Activated CD8-positive, alpha-beta memory T cell treated with anti-CD3 and anti-CD28 coated beads, Interleukin-2, amount 10 ng/mL, durations not matched to agents 7 days and 5 days (primary cell): ENCODE measurements around the gene IRF2BP2. TPM values are rescaled to one million over a fixed set of nuclear protein-coding genes. Genes with fewer than 3 reads are reported as not detected.

Experiments
- ATAC-seq: fragments of 150-1000 bp; cut with Tn5 transposase; one replicate; pipeline ENCODE4 v1.10.0; 2021; ENCODE audit warnings: moderate library complexity
- CTCF ChIA-PET: fragments of 350-600 bp; sonication (Branson Sonifier 250); formaldehyde crosslinking; loops from one replicate; lab custom pipeline; 2021; ENCODE audit warnings: antibody characterized with exemption; lab: Charles Lee
- DNase-seq: peaks from one replicate; pipeline ENCODE4 v3.0.0-alpha.2; 2020
- H3K27ac Mint-ChIP-seq: one replicate; pipeline ENCODE4 v1.8.0; 2021; ENCODE audit warnings: mild to moderate bottlenecking, mixed read lengths
- H3K27me3 Mint-ChIP-seq: one replicate; pipeline ENCODE4 v1.8.0; 2021; ENCODE audit warnings: mixed read lengths
- H3K36me3 Mint-ChIP-seq: one replicate; pipeline ENCODE4 v1.8.0; 2021; ENCODE audit warnings: mild to moderate bottlenecking, mixed read lengths
- H3K4me1 Mint-ChIP-seq: one replicate; pipeline ENCODE4 v1.8.0; 2021; ENCODE audit warnings: mixed read lengths
- H3K4me3 Mint-ChIP-seq: one replicate; pipeline ENCODE4 v1.8.0; 2021; ENCODE audit warnings: mild to moderate bottlenecking, moderate library complexity, mixed read lengths
- H3K9me3 Mint-ChIP-seq: one replicate; pipeline ENCODE4 v1.8.0; 2022; ENCODE audit warnings: low read depth, mixed read lengths
- total RNA-seq, 2 experiments: library from RNA; stranded (reverse); gene quantifications; one replicate each; pipeline ENCODE4 v1.2.3, GENCODE V29; 2021

The IRF2BP2 gene
- 100 to 1,000 TPM in 1 of 2 experiments, 10 to 100 TPM in 1; 81.1 to 103 TPM for total RNA-seq

DNA sequence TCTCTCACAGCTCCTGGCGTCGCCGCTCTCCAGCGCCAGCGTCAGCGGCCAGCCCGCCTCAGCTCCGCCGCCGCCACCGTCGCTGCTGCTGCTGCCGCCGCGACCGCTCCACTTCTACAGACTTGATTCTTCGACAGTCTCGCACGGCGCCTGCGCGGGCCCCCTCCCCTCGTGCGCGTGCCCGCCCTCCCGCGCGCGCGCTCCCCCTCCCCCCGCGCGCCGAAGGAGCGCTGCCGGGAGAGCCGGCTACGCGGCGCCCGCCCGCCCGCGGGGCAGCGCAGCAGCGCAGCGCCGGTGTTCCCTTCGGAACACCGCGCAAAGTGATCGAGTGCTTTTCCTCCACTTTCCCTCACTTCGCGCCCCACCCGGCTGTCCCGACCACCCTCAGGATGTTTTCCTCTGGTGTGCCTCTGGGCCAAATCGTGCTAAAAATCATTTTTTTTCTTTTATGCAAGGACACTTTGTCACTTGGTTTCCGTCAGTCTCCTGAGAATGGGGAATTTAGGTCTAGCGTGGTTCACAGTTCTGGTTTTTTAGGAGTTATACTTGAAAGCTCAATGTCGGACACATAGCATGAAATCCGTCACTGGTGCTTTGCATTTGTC is at the start of gene IRF2BP2:
TSS of gene IRF2BP2 (minus strand) at position 118 of the 605 bp plus-strand sequence. CDS start 684 bp downstream, outside the sequence.
- Mint-ChIP-seq H3K9me3 (no peaks in the 10 kb centered on the region), H3K27ac (peak within 1 kb of the TSS; percentile 96), H3K4me1 (peaks cover 45% of the 10 kb centered on the region), H3K4me3 (peak within 1 kb of the TSS; percentile 93), H3K36me3 (peaks cover 33% of the 10 kb centered on the region), H3K27me3 (no peaks in the 10 kb centered on the region)
- peak; percentile 88 for DNase-seq
- CTCF ChIA-PET: interaction anchor here (0.9 to 6.1 kb wide), 4 partner anchors 10 to 474 kb away, joined by 3 to 41 read pairs (median 10); no protein-coding TSS in a partner anchor
- ATAC-seq: peak; percentile 20

DNA sequence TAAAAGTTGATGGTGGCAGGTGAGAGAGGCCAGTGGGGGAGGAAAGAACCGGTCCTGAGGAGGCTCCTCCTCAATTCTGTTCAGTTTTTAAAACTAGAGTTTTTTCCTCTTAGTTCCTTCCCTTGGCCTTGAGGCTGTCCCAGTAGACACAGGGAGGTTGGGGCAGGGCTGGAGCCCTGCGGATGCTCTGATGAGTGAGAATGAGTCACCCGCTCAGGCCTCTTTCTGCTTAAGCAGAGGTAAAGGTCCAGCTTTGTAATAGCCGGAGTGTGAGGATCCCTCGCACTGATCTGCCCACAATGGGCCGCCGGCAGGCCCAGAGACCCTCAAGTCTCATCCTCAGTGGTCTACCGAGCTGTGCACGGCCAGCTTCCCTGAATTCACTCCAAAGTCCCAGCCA is 49.6 kb upstream of the IRF2BP2 start:
- ATAC-seq (no peak), DNase-seq (no peak)
- no peak overlapping the region for H3K27ac Mint-ChIP-seq
- CTCF ChIA-PET: no interaction called here
- H3K36me3 Mint-ChIP-seq: no peaks in the 10 kb centered on the region
- no peaks in the 10 kb centered on the region for H3K9me3 Mint-ChIP-seq
- H3K4me1 Mint-ChIP-seq: peaks cover 4% of the 10 kb centered on the region
- no peaks in the 10 kb centered on the region for H3K27me3 Mint-ChIP-seq
- H3K4me3 Mint-ChIP-seq: no peak overlapping the region

DNA sequence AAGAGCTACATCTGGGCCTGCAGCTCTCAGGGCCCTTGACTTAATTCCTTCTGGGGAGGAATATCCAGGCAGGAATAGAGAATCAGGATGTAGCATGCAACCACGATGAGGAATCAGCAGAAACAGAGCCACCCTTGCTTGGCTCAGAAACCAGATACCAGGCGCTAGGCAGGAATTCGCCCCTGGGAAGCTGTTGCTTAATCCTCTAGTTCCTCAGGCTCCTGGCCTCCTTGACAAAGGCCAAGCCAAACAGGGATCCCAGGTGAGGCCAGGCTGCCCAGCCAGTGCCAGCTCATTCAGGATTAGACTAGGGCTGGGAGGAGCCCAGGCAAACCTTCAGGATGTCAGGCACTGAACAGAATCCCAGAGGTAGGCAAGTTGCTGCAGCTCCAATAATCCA is 48.2 kb upstream of the IRF2BP2 start:
- no peak for ATAC-seq
- Mint-ChIP-seq H3K27ac (no peak overlapping the region), H3K9me3 (no peaks in the 10 kb centered on the region), H3K36me3 (no peaks in the 10 kb centered on the region), H3K4me1 (peaks cover 4% of the 10 kb centered on the region), H3K27me3 (no peaks in the 10 kb centered on the region), H3K4me3 (no peak overlapping the region)
- DNase-seq: no peak
- CTCF ChIA-PET: no interaction called here

DNA sequence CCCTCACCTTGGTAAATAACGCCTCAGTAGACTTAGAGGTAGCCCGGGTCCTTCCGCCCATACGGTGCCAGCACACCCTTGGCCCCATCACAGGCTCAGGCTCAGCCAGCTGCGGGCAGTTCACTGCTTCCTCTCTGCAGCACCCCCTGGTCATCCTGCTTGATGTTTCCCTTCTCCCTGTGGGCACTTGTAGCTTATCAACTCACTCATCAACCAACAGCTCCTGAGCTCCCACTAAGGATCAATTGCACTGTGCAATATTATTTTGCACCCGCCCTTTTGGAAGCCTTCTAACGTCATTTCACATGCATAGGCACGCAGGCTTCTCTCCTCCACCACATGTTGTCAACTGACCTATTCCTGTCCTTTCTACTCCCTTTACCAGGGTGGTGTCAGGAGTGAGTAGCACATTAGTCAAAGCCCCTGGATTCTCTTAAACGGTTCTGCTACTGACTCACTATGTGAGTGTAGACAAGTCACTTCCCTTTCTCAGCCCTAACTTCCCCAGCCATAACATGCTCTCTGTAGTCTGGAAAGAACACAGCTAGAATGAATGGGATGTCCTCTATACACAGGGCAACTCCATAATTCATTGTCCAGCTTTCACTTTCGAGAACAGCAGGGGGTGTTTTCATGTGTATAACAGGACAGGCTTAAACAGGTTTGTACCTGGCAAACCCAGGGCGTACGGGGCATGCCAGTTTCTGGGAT is 47.1 kb upstream of the IRF2BP2 start:
- Mint-ChIP-seq H3K9me3 (no peaks in the 10 kb centered on the region), H3K4me3 (no peak overlapping the region), H3K4me1 (peaks cover 4% of the 10 kb centered on the region), H3K36me3 (no peaks in the 10 kb centered on the region), H3K27me3 (peaks cover 5% of the 10 kb centered on the region), H3K27ac (no peak overlapping the region)
- ATAC-seq (no peak), DNase-seq (no peak)
- CTCF ChIA-PET: interaction anchor here (1.1 kb wide), 1 partner anchor 58 kb away, joined by 3 read pairs; no protein-coding TSS in a partner anchor

DNA sequence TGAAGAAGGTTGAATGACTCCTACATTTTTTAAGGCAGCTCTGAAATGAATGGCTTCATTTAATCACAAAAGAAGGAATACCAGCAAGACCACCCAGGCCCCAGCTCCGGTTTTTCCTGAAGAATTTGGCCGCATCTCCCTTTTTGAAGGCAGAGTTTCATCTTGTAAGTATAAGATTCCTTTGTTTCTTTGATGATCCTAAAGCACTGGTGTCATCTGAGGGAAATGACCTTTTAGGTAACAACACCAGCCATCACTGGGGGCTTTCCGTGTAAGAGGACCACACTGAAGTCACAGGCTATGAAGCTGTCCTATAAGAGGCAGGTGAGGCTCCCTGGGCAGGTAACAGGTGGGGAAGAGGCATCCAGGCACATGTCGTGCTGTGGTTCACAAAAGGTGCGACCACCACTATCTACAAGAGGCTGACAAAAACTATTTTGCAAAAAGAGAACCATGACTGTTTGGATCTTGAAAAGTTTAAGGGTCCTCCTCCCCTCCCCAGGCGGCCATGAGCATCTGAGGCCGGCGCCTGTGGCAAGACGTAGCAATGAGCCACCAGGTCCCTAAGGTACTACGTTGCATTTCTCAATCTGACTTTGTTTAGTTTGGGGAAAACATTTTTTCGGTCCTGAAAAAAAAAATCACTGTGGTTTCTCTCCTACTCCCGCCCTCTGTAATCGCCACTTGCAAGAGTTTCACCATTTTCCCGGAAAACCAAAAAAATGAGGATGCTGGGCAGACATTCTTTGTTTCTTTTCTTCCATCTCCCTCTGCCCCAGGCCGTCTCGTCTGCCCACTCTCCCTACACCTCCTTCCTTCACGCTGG is 46.3 kb upstream of the IRF2BP2 start:
- no peak for ATAC-seq
- H3K4me1 Mint-ChIP-seq: peaks cover 4% of the 10 kb centered on the region
- DNase-seq: no peak
- no peak overlapping the region for H3K4me3 Mint-ChIP-seq
- H3K9me3 Mint-ChIP-seq: no peaks in the 10 kb centered on the region
- CTCF ChIA-PET: interaction anchor here (1.1 kb wide), 1 partner anchor 58 kb away, joined by 3 read pairs; no protein-coding TSS in a partner anchor
- H3K27ac Mint-ChIP-seq: no peak overlapping the region
- peaks cover 5% of the 10 kb centered on the region for H3K27me3 Mint-ChIP-seq
- H3K36me3 Mint-ChIP-seq: no peaks in the 10 kb centered on the region

DNA sequence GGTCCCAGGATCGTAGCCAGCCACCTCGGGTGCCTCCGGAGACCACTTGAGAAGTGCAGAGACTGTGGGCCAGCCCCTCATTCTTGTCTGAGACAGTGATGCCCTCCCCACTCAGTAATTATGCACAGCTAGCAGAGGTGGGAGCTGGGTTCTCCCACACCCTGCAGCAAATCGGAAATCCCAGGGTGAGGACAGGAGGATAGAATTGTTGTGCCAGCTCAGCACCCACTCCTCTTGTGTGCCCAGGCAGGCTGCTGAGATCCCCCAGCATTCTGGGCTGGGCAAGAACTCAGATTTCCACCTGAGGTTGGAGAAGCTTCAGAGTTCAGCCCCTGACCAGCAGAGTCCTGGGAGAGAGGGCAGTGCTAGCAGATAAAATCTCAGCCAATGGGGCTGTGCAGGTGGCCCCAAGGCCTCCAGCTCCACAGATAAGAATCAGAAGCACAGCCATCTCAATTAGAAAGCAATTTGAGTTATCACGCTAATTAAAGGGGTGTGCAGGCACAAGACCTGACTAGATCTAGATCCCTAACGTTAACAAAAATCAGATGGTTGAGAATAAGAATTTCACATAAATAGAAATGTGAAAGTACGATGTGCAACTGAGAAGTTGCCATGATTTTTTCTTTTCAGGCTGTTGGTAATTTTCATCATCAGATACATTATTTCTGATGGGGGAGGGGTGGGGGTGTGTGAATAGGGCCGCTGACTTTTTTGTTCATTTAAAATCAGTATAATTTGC is 45.5 kb upstream of the IRF2BP2 start:
- no peak overlapping the region for H3K4me3 Mint-ChIP-seq
- no peaks in the 10 kb centered on the region for H3K36me3 Mint-ChIP-seq
- no peak overlapping the region for H3K27ac Mint-ChIP-seq
- CTCF ChIA-PET: no interaction called here
- peaks cover 5% of the 10 kb centered on the region for H3K27me3 Mint-ChIP-seq
- peaks cover 4% of the 10 kb centered on the region for H3K4me1 Mint-ChIP-seq
- ATAC-seq: no peak
- DNase-seq: no peak
- H3K9me3 Mint-ChIP-seq: no peaks in the 10 kb centered on the region

DNA sequence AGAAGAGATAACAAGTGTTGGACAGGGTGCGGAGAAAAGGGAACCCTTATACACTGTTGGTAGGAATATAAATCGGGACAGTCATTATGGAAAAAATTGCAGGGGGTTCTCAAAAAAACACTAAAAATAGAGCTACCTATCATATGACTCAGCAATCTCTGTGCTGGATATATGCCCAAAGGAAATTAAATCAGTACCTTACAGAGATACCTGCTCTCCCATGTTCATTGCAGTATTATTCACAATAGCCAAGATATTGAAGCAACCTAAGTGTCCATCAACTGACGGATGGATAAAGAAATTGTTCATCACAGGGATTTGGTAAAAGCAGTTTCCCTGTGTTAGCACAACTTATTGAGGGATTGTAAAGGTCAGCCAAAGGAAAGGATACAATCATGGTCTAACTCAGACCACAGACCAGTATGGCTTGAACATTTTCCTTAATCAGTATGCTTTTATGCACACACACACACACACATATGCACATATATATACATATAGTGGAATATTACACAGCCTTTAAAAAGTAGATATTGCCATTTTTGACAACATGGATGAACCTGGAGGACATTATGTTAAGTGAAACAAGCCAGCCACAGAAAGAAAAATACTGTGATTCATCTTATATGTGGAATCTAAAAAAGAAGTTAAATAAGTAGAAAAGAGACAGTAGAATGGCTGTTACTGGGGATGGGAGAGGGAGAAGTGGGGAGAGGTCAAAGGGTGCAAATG is 44.2 kb upstream of the IRF2BP2 start:
- peaks cover 4% of the 10 kb centered on the region for H3K4me1 Mint-ChIP-seq
- H3K27ac Mint-ChIP-seq: no peak overlapping the region
- H3K36me3 Mint-ChIP-seq: peaks cover 1% of the 10 kb centered on the region
- ATAC-seq (no peak), DNase-seq (no peak)
- H3K27me3 Mint-ChIP-seq: peaks cover 5% of the 10 kb centered on the region
- H3K4me3 Mint-ChIP-seq: no peak overlapping the region
- CTCF ChIA-PET: no interaction called here
- no peaks in the 10 kb centered on the region for H3K9me3 Mint-ChIP-seq

DNA sequence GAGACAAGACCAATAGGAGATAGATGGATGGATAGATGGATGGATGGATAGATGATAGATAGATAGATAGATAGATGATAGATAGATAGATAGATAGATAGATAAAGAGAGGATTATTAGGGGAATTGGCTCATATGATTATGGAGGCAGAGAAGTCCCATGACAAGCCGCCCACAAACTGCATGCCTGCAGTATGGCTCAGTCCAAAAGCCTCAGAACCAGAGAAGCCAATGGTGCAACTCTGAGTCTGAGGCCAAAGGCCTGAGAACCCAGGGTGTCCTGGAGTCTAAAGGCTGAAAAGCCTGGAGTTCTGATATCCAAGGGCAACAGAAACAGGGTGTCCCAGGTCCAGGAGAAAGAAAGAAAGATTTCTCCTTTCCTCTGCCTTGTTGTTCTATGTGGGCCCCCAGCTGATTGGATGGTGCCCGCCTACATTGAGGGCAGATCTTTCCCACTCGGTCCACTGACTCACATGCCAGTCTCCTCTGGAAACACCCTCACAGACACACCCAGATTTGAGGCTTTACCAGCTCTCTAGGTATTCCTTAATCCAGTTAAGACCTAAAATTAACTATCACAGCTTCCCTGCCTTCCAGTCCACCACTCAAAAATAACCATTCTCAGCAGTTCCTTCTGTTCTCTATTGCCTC is 39.6 kb upstream of the IRF2BP2 start:
- no peaks in the 10 kb centered on the region for H3K4me1 Mint-ChIP-seq
- peaks cover 8% of the 10 kb centered on the region for H3K27me3 Mint-ChIP-seq
- peaks cover 7% of the 10 kb centered on the region for H3K9me3 Mint-ChIP-seq
- ATAC-seq (no peak), DNase-seq (no peak)
- H3K4me3 Mint-ChIP-seq: no peak overlapping the region
- CTCF ChIA-PET: interaction anchor here (0.6 kb wide), 1 partner anchor 28 kb away, joined by 3 read pairs; no protein-coding TSS in a partner anchor
- H3K27ac Mint-ChIP-seq: no peak overlapping the region
- peaks cover 1% of the 10 kb centered on the region for H3K36me3 Mint-ChIP-seq

DNA sequence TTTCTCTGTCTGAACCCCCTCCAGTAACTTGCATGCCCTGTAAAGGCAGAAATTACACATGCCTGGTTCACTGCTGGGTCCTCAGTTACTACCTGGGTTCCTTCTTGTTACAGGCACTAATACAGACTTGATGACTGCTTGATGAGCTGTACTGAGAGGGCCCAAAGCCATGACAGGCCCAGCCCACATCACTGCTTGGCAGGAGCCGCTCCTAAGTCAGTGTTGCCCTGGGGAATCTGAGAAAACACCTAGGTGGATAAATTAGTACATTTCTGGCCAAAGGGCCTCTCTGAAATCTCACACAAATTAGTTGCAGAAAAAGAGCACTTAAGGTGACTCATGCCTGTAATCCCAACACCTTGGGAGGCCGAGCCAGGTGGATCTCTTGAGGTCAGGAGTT is 37.8 kb upstream of the IRF2BP2 start:
- CTCF ChIA-PET: no interaction called here
- Mint-ChIP-seq H3K9me3 (peaks cover 7% of the 10 kb centered on the region), H3K27ac (no peak overlapping the region), H3K36me3 (peaks cover 1% of the 10 kb centered on the region), H3K4me1 (no peaks in the 10 kb centered on the region), H3K4me3 (no peak overlapping the region), H3K27me3 (peaks cover 6% of the 10 kb centered on the region)
- DNase-seq: no peak
- no peak for ATAC-seq

DNA sequence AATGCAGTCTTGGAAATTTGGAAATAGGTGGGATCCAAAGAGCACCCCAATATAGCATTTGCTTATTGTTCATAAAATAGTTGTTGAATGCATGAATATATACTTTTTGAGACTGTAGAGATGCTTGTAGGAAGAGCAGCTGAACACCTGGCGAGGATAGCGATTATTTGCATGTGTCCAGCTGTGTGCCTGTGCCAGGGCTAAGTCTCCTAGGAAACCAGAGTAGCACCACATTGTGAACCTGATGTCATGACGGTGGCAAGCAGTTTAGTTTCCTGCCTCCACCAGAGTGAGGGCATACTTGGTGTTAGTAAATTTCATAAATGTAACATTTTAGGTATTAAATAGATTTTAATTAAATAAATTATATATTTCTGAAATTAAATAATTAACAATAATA is 37.3 kb upstream of the IRF2BP2 start:
- H3K27ac Mint-ChIP-seq: no peak overlapping the region
- H3K4me1 Mint-ChIP-seq: no peaks in the 10 kb centered on the region
- CTCF ChIA-PET: no interaction called here
- DNase-seq (no peak), ATAC-seq (no peak)
- no peak overlapping the region for H3K4me3 Mint-ChIP-seq
- H3K36me3 Mint-ChIP-seq: peaks cover 1% of the 10 kb centered on the region
- peaks cover 7% of the 10 kb centered on the region for H3K9me3 Mint-ChIP-seq
- peaks cover 4% of the 10 kb centered on the region for H3K27me3 Mint-ChIP-seq

DNA sequence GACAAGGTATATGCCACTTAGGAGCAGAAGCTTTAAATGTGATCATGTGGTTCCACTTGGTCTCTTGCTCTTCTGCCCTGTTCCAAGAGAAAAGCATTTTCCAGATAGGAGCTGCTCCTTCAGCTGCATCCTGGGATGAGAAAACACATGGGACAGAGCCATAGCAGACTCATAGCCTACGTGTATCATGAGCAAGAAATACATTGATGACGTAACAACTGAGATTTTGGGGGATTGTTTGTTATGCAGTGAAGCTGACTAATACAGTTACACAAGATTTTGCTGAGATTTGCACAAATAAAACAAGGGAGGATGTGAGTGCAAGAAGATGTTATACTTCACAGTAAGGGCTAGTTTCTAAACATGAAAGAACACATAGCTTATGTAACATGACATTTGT is 36.0 kb upstream of the IRF2BP2 start:
- CTCF ChIA-PET: no interaction called here
- peaks cover 1% of the 10 kb centered on the region for H3K36me3 Mint-ChIP-seq
- no peak for ATAC-seq

DNA sequence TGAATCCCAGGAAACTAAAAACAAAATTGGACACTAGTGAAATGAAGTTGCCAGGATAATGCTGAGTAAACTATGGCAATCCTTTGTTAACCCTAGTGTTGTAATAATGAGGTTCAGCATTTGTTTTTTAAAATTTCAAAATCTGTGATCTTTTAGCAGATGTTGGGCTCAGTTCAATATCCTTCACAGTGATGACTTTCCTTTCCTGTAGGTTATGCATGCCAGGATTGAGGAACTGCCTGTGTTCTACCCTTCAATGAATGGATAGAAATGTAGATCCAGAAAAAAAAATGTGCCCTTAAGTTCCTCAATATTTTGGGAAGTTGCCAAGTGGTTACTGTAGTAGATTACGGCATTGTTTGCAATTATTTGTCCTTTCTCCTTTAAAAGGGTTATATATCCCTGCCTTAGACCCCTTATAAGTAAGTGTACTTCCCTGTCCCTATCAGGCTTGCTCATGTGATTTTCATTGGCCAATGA is 35.5 kb upstream of the IRF2BP2 start:
- no peak overlapping the region for H3K27ac Mint-ChIP-seq
- peaks cover 1% of the 10 kb centered on the region for H3K36me3 Mint-ChIP-seq
- ATAC-seq (no peak), DNase-seq (no peak)
- H3K9me3 Mint-ChIP-seq: peaks cover 7% of the 10 kb centered on the region
- CTCF ChIA-PET: no interaction called here
- H3K4me1 Mint-ChIP-seq: no peaks in the 10 kb centered on the region
- no peak overlapping the region for H3K4me3 Mint-ChIP-seq
- peaks cover 6% of the 10 kb centered on the region for H3K27me3 Mint-ChIP-seq

More for the DNA sequence above, 36.0 kb upstream of the IRF2BP2 start:
- Mint-ChIP-seq H3K27me3 (peaks cover 6% of the 10 kb centered on the region), H3K9me3 (peaks cover 7% of the 10 kb centered on the region), H3K4me1 (no peaks in the 10 kb centered on the region), H3K27ac (no peak overlapping the region), H3K4me3 (no peak overlapping the region)
- no peak for DNase-seq
